DMS153 (cell line): ENCODE measurements around the gene TXNDC17.
"Not testable (repeated sequence)": the region's sequence is repeated elsewhere in the genome, so short reads cannot be mapped to it uniquely, and the experiment has no call there.

ENCODE experiments used
- DNase-seq: peaks from one replicate; lab custom pipeline; 2025; lab: John Stamatoyannopoulos, UW

The TXNDC17 gene

DNA sequence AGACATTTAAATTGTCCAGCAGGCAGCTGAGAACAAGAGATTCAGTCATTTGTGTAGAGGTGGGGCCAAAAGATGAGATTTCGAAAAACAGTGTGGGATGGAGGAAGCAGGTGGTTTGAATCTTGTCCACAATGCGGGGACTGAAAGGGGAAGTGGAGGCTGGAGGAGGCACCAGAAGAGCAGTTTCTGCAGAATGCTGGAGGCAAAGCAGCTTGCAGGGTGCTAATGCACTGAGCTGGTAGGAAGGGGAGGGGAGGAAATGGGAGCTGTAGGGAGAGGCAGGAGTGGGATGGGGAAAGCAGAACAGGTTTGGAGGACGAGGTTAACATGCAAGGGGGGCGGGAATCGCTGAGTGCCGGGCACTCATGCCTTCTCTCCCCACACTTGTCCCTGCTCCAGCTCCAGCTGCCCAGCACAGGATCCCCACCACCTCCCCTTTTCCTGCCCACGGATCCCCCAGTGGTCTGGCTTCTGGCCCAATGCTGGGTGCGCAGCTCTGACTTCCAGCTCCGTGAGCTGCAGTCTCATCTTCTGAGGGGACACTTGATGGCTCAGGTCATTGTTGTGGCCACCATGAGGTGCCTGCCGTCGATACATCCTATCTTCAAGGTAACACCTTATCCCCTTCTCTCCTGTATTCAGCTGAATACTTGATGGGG, 20.1 kb downstream of the TXNDC17 start:
- no peak for DNase-seq

DNA sequence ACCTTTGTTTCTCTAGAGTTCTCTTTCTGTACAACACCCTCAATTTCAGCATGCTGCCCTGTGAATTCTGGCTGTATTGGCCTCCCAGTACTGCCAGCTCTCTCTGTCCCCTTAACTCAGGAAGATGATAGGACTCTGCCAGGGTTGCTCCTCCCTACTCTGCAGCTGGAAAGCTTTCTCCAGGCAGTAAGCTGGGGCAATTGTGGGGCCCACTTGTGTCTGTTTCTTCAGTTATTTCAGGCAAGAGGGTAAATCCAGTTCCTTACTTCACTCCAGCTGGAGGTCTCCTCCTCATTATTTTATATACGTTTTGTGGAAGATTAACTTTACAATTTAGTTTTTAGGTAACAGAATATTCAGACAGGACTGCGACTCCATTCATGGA, 20.6 kb downstream of the TXNDC17 start:
- DNase-seq, result no peak

DNA sequence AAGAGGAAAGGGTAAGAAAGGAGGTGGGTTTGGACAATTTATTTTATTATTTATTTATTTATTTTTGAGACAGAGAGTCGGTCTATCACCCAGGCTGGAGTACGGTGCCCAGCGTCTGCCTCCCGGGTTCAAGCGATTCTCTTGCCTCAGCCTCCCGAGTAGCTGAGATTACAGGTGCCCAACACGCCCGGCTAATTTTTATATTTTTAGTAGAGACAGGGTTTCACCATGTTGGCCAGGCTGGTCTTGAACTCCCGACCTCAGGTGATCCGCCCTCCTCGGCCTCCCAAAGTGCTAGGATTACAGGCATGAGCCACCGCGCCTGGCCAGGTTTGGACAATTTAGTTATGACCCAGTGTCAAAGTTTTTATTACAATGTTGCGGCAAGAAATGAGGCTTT, 22.3 kb downstream of the TXNDC17 start:
- not testable (repeated sequence) for DNase-seq

DNA sequence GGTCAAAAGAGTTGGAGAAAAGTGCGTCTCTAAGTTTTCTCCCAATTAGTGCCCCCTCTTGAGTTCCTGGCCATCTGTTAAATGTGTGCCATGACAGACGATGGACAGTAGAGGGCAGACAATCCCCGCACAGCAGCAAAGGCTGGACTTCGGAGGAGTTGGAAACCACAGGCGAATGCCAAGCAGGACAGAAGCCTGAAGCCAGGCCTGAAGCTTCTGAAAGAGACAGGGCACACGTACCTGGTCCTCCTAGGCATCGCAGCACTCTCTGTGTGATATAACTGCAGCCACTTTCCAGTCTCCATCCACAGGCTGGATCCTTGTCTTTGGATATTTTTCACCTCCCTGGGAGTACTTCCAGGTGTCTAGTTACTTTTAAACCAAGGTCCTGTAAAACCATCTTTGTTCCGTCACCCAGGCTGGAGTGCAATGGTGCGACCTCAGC, 25.2 kb downstream of the TXNDC17 start:
- peak; percentile 10 for DNase-seq

DNA sequence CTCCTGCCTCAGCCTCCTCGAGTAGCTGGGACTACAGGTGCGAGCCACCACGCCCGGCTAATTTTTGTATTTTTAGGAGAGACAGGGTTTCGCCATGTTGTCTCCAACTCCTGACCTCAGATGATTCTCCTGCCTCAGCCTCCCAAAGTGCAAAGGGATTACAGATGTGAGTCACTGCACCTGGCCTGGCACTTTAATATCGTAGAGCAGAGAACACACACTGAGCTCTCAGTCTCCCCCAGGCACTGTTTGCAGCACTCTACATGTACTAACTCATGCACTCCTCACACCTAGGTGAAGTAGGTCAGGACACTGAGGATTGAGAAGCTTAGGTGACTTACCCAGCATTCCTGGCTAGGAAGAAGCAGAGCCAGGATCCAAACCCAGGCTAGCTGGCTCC, 25.7 kb downstream of the TXNDC17 start:
- DNase-seq, result no peak

DNA sequence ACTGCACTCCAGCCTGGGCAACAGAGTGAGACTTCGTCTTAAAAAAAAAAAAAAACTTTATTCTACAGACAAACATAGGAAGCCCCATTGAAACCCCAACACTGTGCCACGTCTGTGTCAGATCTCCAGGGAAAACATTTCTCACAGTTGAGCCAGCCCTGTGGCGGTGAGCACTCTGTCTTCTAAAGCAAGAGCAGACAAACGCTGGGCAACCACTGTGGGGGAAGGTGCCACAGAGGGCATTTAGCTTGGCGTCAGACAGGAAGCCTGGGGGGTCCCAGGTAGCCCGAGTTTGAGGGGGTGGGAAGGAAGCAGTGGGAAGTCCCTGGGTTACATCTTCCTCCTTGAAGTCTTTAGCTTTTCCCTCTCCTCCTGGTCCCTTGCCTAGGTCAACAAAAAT, 26.7 kb downstream of the TXNDC17 start:
- DNase-seq, result no peak

DNA sequence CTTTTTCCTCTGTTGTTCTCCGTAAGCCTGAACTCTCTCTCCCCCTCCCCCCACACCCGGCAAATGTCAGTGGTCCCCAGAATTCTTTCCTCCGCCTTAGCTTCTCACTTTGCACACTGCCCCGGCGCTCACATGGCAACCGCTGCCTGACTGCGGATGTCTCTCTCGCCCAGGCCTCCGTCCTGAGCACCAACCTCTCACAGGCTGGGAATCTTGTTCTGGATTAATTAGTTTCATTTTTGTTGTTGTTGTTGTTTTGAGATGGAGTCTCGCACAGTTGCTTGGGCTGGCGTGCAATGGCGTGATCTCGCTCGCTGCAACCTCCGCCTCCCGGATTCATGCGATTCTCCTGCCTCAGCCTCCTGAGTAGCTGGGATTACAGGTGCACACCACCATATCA, 27.4 kb downstream of the TXNDC17 start:
- no peak for DNase-seq

DNA sequence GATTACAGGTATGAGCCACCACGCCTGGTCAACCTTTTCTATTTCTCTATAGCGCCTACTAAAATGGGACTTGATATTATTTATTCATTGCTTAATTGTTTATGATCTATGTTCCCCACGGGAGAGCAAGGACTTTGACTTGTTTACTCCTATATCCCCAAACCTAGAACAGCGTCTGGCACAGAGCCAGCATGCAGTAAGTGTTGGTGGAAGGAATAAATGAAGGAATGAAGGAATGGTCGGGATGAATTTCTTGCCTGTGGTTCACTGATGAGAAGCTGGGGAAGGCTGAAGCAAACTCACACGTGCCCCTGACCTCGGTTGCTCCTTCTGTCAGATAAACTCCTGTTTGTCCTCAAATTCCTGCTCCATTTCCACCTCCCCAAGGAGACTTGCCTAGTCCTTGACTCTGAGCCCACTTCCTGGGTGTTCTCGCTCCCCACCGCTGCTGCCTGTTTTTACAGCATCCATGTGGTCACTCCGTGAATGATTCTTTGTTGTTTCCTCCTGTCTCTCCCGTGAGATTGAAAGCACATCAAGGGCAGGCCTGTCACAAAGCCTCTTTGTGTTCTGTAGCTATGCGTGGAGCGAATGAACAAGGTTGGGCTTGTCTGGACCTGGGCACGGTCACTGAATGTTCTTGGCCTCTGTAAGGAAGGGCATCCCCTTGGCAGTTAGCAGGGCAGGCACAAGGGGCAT, 28.0 kb downstream of the TXNDC17 start:
- DNase-seq, result no peak

DNA sequence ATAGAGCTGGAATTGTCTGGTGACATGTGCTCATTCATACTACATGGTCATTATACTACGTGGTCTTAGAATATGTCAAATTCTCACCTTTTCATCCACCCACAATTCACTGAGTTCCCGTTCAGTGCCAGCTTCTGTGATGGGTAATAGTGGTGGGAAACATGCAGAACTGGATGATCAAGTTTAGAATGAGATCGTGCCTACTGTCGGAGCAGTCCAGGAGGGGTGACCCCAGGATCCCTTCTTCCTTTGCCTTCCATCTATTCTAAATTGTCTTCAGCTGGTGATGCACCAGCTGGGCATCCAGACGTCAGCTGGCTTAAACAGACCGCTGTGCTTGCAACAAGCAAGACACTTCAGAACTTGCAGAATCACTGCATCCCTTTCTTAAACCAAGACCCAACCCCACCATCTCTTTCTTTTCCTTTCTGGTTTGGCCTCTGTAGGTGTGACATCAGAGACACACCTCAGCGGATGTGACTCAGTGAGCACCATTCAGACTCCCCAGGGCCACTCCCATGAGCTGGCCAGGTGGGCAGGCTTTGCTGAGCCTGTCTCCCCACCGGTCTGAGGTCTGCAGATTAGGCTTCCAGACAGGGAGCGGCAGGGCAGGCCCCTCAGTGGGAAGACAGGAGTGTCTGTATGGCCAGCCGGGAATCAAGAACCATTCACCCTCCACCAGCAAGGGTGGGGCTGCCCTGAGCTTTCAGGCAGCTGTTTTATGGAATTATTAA, 28.8 kb downstream of the TXNDC17 start:
- DNase-seq, result no peak

DNA sequence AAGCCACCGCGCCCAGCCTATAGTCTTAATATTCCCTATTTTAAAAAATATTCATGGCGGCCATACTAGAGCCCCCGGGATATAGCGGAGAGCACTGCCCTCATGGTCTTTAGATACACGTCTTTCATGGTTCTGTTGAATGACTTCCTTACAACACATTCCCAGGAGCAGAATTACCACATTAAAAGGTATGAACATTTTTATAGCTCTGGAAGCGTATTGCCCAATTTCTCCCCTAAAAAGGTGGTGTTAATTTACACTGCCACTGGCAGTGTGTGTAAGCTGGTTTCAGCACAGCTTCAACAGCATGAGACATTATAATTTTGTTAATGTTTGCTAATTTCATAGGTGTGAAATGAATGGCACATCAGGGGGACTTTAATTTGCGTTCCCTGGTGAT, 29.7 kb downstream of the TXNDC17 start:
- no peak for DNase-seq

DNA sequence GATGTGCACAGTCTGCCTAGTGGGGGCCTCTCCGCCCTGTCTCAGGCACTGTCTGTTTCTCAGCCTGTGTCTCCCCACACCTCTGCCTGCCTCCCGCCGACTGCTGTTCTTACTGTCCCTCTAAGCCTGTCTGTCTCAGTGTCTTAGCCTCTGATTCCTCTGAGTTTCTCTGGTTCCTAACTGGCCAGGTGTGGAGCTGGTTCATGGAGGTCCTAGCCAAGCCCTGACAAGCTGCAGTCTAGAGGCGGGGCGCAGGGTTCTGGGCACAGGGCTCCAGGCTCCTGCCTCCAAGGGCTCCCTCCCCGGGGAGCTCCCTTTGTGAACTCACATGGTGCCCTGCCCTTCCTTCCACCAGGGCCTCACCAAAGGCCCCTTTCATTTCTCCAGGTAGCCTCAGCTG, 30.1 kb downstream of the TXNDC17 start:
- DNase-seq, result no peak

DNA sequence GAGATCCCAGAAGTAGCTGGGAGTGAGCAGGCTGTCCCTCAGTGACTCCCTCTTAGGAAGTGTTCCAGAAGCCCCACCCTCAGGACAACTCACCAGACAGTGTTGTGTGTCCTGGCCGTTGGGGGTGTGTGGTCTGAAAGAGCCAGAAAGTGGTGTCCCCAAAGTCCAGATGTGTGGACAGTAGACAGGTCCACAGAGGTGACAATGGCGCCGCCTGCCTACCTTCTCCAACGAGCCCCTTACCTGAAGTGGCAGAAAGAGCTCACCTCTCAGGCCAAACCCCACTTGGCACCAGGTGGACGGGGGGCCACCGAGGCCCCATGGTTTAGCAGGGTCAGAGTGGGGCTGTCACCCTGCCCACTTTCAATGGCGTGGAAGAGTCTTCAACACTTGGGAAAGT, 30.6 kb downstream of the TXNDC17 start:
- DNase-seq, result no peak

DNA sequence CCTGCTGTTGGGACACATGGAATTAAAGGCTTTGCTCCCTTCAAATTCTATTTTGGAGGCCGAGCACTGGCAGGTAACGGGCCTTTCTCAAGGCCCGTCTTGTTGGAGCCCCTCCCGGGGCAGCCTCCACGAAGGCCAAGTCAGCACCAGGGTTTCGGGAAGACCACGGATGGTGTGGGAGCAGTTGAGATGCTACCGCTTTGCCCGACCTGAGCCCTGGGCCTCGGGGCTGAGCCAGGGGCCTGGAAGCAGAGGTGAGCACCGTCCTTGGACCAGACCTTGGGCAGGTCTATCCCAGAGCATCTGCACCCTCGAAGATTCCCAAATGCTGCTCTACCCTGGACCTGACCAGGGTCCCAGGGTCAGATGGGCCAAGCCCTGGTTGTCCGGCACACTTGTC, 33.7 kb downstream of the TXNDC17 start:
- DNase-seq, result no peak

DNA sequence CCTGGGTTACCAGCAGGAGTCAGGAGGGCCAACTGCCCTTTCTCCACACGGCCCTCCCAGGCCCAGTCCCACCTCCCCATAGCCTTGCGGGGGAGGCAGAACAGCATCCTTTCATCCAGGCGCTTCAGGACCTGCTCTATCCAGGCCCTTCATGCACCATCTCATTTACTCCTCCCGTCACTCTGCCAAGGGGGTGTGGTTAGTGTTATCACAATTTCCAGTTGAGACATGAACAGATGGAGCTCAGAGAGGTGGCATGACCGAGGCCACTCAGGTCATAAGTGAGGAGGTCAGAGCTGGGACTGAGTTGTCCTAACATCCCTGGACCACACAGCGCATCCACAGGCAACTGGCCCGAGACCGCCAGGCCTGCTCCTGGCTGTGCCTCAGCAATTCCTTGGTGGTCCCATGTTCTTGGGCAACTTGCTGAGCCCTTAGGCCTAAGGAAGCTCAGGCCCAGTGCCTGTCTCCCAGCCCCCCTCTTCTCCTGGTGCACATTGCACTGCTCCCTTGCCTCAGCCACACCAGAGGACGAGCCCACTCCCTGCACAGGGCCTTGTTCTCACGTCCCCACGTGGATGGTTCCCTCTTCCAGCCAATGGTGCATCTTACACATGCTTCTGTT, 34.5 kb downstream of the TXNDC17 start:
- no peak for DNase-seq

DNA sequence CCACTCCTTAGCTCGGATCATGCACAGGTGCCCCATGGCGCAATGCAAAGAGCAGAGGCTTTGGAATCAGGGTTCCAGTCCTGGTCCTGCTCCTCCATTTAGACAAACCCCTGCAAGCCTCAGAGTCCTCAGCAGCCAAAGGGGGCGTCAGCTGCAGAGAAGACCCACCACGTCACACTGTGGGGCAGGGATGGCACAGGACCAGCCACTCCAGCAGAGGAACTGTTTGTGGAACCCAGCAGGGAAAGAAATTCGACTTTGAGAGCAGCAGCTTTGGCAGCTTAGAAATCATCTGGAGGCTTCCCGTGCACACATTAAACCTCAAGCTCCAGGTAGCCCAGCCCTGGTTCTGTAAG, 35.9 kb downstream of the TXNDC17 start:
- no peak for DNase-seq

DNA sequence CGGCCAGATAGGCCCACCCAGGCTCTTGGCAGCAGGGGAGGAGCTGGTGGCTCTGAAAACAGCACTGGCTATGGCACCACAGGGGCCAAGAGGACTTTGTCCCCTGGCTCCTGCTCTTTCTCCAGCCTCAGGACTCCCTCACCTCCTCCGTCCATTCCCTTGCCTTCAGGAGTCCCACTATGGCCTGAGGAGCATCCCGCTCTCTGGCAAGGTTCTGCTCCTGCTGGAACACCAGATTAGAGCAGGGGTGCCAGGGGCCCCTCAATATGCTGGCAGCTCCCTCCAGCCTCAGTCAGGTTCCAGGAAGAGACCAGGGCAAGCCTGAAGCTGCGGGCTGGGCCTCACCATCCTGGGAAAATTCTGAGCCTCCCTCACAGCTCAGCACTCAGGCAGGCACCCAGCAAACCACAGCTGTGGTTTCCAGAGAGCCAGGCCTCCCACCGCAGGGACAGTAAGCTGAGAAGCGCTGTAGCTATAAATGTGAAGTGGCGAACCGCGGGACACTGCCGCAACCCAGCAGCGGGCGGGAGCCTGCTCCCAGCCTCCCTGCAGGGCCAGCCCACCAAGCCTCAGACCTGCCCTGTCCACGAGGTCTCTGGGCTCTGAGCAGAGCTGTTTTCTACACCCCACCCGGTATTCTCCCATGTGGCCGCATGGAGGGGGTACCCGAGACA, 36.4 kb downstream of the TXNDC17 start:
- DNase-seq, result no peak

DNA sequence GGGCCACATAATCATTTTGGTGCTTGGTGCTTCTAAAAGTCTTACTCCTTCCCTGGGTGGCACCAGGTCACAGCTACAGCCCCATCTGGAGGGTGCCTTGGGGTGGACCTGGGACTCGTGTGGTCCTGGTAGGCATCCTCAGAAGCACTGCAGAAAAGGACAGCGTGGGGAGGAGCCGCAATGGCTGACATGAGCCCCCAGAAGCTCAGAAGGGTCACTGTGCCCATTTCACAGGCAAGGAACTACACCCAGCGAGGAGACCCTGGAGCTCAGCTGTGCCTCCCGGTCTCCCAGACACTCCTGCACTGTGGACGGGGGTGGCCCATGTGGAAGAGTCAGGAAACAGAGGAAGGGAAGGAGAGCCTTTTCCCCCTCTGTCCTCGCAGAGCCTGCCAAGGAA, 37.1 kb downstream of the TXNDC17 start:
- DNase-seq, result no peak

DNA sequence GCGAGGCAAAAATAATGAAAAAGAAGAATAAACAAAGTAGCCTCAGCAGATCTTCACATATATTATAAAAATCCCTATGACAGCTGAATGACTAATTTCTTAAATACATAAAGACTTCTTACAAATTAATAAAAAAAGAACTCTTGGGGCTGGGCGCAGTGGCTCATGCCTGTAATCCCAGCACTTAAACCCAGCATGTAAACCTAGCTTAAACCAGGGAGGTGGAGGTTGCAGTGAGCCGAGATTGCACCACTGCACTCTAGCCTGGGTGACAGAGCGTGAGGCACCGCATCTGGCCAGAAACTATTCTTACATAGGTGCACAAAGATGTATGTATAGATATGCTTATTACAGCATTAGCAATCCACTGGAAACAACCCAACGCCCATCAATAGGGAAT, 38.4 kb downstream of the TXNDC17 start:
- DNase-seq, result no peak

DNA sequence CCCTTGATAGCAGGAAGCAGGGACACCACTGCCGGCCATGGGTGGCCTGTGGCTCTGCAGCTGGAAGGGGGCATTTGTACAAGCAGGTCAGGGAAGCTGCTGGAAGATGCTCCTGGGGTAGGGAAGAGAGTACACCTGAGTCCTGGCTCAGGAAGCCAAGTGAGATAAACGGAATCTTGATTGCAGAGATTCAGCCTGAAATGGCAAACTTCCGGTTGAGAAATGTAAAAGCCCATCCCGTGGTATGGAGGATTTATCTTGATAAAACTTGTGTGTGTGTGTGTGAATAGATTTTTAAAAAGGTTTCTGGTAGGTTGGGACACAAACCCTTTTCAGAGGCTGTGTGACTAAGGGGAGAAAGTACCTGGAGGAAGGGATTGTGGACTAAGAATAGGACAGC, 40.3 kb downstream of the TXNDC17 start:
- DNase-seq, result no peak

DNA sequence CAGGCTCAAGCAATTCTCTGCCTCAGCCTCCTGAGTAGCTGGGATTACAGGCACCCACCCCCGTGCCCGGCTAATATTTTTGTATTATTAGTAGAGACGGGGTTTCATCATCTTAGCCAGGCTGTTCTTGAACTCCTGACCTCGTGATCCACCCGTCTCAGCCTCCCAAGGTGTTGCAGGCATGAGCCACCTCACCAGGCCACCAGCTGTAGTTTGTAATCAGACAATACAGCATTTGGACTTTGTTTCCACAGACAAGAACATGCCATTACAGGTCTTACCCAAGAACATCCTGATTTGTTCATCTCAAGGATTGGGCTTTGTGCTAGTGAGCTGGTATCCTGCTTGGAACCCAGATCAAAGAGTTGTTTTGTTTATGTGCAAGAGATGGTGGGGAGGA, 40.8 kb downstream of the TXNDC17 start:
- DNase-seq, result no peak

DNA sequence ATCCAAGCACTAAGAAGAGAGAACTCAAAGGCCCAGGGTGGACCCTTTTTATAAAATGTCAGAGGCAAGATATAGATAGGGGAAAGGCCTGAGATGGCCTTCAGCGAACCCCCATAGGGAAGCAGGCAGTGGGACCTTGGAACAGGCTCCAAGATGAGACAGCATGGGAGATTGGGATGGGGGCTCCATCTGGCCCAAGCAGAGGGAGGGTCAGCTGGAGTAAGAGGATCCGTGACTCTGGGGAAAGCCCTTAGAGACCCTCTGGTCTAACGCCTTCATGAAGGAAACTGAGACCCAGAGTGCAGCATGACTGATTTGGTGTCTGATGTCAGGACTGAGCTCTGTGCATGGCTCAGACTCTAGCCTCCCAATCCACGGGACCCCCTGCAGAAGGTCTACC, 41.5 kb downstream of the TXNDC17 start:
- no peak for DNase-seq

DNA sequence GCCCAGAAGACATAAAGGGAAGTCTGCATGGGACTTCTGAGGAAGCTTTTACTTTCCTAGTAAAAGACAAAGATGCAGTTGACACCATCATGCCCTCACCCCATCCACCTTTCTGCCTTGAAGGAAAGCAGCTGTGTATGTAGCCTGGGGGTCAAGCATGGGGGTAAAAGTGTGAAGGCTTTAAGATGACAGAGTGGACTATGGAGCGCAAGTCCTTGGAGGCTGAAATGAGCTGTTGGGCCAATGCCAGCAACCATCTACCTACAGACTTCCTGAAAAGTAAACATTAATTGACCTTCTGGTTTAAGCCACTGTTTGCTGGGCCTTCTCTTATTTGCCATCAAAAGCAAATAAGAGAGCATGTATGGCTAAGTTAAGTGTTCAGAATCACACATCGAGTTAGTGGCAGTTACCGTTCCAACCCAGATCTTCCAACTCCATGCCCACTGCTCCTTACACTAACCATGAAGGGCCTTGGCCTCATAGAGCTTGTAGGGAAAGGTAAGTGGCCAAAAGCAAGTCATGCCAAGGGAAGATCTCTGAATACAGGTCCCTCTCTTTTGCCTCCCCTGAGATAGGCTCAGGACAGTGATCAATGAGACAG, 42.3 kb downstream of the TXNDC17 start:
- no peak for DNase-seq
